GM21576 (cell line): ENCODE measurements around the gene ACACA.
"Not testable (repeated sequence)": the region's sequence is repeated elsewhere in the genome, so short reads cannot be mapped to it uniquely, and the experiment has no call there.

Experiments used
- ATAC-seq: cut with Tn5 transposase; IDR thresholded peaks from one replicate; pipeline ENCODE4 v1.9.1; 2021; ENCODE audit warnings: mild to moderate bottlenecking, moderate library complexity; ENCODE audit not compliant: unreplicated experiment

Gene ACACA

DNA sequence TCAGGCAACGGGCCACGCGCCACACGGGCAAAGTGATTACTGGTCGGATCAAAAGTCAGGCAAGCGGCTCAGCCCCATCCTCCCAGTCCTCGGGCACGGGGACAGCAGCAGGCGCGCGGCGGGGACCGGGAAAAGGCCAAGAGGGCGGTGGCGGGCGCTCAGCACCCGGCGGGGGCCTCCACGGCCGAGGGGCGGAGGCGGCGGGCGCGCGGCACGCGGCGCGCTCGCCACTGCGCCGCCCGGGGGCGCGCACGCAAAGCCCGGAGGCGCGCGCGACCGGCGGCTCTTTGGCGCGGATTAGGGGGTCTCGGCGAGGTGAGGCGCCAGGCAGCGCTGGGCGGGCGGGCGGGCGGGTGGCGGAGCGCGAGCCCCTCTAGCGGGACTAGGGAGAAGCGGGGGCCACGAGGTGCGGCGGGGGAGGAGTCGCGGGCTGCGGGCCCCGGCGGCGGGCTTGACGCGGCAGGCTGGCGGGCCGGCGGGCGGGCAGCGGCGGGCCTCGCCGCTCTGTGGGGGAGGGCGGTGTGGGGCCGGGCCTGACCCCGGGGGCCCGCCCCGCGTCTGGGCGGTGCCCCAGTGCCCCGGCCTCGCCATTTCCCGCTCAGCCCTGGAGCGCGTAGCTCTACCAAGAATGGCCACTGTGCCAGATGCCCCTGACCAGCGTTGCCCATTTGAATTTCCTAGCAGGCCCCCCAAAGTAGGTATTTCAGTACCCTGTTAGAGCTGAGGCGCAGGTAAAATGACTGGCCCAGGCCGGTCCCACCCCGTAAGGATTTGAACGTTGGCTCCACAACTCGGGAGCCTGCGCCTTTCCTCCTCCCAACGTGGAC lies at the start of gene ACACA, which contains the start of gene TADA2A:
Gene ACACA, minus strand, starts transcription at position 202 of the 827 bp plus-strand sequence. CDS start 537 bp downstream, outside the sequence.
Gene TADA2A, plus strand, starts transcription at position 252 of the 827 bp plus-strand sequence. CDS start 4,480 bp downstream, outside the sequence.
- peak; percentile 66 for ATAC-seq

DNA sequence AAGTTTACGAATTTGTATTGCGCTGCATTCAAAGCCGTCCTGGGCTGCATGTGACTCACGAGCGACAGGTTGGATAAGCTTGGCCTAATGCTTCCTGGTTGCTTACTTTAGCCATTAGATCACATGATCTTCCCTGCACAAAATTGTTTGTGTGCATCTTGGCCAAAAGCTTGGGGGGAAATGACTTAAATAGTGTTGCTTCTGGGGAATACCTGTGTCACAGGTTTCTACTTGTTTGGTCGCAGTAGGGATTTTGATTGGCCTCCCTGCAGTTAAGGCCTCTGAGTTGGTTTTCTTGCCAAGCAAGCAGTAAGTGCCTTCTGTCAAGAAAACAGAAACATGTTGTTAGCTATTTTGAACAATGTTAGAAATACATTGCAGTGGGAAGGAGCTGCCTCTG lies 43.5 kb upstream of the ACACA start:
- no peak for ATAC-seq

DNA sequence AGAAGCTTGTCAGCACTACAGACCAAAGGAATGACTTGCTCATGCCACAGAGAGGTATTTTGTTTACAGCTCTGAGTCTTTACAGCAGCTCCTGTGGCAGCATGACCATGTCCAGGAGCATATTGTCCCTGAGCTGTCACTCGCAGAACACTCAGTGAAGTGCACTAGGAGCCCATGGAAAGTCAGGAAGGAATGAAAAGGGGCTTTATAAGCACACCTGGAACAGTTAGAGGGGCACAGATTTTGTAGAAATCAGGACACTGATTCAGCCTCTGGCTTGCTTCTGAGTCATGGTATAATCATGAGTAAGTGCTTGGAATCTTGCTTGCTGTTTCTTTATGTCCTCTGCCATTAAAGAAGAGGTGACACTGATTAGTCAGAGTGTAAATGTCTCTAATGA lies 41.0 kb upstream of the ACACA start:
- no peak for ATAC-seq

DNA sequence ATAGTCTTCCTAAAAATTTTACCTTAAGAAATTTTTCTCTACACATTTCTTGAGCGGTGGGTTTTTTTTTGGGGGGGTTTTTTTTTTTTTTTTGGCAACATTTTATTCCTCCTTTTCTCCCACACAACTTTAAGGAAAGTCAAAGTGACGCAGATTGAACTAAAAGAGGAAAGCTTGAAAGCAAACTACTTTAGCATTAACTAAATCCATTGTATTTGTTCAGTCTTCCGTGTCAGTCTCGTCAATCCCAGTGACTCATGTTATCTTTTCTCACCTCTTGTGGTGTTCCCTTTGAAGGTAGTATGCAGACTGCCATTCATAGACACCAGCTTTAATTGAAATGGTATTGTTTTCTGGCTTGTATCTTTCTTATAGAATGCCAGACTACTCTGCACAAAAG lies 39.4 kb upstream of the ACACA start:
- no peak for ATAC-seq

DNA sequence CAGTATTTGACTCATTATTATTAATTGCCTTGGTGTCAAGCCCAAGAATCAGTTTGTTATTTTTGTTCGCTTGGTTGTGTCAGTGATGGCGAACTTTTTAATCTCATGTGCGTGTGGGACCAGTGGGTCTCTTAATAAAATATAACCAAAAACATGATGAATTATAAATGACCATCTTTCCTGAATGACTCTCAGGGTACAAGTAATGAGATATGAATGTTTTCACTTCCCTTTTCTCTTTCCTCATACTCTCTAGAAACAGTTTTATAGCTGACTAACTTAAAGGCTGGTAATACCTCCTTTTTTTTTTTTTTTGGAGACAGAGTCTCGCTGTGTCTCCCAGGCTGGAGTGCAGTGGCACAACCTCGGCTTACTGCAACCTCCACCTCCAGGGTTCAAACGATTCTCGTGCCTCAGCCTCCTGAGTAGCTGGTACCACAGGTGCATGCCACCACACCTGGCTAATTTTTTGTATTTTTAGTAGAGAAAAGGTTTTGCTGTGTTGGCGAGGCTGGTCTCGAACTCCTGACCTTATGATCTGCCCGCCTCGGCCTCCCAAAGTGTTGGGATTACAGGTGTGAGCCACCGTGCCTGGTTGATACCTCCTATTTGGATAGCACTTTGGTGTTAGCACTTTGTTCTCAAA lies 34.9 kb upstream of the ACACA start:
- ATAC-seq, result not testable (repeated sequence)

DNA sequence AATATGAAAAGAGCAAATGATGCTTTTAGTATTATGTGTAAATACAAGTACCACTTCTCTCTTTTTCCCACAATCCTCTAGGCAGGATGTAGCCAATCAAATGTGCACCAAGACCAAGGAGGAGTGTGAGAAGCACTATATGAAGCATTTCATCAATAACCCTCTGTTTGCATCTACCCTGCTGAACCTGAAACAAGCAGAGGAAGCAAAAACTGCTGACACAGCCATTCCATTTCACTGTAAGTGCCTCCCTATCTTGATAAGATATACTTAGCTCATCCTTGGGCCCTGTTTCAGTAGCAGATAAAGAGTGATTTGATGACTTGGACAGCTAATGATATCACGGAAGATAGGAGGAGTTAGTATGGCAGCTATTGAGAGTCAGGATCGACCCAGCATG lies 33.8 kb upstream of the ACACA start:
- ATAC-seq, result no peak

DNA sequence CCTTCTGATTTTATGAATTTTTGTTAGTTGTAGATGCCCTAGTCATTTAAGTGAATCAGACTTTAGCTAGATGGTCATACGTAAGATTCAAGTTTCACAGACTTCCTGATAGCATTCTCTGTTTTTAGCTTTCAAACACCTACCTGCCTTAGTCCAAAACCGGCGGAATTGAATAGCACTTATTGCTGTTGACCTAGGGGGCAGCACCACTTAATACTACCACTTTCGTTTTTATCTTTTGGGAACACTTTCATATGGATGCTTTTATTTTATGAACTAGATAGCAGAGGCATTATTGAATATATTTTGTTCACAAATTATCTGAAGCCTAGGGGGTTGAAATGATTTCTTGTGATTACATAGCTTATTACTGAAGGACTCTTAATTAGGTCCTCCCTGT lies 31.5 kb upstream of the ACACA start:
- ATAC-seq, result no peak

DNA sequence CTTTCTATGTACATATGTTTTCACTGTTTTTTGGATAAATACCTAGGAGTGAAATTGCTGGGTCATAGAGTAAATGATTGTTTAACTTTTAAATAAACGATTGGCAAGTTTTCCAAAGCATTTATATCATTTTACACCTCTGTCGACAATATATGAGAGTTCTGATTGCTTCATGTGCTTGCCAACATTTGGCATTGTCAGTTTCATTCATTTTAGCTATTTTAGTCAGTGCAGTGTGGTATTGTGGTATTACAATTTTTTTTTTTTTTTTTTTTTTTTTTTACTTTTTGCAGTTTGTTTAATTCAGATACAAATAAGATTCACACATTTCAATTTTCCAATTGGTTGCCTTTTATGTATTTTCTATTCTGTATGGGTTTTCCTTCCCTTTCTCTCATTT lies 26.0 kb upstream of the ACACA start:
- no peak for ATAC-seq

DNA sequence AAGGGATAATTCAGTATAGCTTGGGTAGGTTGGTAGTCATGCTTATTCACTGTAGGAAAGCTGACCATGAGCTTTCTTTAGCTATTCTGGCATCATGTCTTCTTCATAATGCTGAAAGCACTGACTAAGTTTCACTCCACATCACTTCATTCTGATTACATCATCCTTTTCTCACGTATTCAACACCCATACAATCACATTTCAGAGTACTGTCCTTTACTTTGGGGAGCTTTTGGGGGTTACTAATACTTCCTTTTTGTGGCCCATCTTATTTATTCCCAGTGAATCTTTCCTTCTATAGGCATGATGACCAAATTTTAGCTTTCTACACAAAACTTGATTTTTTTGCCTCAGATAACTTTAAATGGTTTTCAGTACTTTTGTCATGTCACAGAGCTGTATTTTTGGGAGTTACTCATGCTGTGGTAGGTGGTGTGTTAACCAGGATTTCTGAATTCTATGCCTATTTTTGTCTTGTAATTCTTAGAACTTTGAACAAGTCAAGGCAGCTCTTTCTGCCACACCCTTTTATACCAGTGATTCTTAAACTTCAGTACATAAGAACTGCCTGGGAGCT lies 23.5 kb upstream of the ACACA start:
- ATAC-seq, result no peak

DNA sequence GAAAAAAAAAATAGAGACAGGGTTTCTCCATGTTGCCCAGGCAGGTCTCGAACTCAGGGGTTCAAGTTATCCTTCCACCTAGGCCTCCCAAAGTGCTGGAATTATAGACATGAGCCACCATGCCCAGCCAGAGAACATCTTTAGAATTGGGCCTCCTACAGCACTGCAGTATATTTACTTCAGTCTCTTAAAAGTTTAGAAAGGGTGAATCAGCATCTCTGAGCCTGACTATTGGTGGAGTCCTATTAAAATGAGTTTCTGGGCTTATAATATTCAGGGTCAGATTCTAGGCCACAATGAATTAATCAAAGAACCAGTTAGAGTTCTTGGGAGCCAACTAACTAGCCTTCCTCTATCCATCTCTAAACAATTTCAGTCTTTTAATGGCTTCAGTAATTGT lies 22.8 kb upstream of the ACACA start:
- no peak for ATAC-seq

DNA sequence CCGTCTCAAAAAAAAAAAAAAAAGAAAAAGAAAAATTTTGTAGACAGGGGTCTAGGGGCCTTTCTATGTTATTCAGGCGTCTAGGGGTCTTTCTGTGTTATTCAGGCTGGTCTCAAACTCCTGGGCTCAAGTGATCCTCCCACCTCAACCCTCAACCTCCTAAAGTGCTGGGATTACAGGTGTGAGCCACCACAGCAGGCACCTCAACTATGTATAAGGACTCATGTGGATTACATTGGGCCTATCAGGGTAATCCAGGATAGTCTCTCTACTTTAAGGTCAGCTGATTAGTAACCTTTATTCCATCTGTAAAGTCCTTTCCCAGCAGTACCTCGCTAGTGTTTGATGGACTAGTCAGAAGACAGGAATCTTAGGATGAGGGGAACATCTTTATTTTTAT lies 22.4 kb upstream of the ACACA start:
- no peak for ATAC-seq

DNA sequence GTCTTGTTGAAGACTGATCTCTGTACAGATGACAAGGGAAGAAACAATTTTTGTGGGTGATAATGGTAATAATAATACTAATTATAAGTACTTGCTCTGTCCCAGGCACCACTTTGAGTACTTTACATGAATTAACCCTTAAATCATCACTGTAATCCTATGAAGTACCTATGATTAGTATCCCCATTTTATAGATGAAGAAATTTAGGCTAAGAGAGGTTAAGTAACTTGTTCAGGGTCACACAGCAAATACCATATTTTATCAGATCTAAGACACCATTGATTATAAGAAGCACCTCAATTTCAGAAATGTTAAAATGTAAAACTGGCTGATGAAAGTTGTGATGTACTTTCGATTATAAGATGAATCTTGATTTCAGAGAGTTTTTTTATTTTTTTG lies 18.6 kb upstream of the ACACA start:
- no peak for ATAC-seq

DNA sequence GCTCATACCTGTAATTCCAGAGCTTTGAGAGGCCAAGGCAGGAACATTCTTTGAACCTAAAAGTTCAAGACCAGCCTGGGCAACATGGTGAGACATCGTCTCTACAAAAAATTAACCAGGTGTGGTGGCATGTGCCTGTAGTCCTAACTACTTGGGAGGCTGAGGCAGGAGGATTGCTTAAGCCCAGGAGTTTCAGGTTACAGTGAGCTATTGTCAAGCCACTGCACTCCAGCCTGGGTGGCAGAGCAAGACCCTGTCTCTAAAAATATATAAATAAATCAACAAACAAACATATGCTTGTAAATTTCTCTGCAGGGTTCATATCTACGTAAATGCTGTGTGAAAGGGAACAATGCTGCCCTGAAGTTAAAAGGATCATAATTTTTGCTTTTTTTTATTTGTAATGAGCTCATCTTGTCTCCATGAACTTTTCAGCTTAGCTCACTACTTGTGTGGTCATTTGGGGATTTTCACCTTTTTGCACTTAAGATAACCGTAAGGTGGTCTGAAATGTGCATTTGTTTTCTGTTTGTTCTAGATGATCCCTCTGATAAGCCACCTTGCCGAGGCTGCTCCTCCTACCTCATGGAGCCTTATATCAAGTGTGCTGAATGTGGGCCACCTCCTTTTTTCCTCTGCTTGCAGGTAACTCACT lies 16.5 kb upstream of the ACACA start:
- ATAC-seq, result no peak

DNA sequence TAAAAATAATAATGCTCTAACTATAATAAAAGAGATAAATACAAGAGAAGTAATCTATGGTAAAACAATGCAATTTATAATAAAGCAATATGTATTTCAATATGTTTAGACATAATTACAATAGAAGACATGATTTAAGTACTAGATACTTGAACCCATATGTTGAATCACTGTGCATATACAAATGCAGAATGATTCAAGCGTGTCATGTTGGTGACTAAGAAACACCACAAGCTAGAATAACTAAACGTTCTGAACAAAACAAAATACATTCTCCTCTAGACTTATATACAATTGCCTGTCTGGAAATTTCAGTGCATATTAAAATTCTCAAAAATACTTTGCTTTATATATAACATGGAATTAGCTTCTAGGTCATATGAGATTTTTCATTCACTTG lies 11.2 kb upstream of the ACACA start:
- ATAC-seq, result no peak

DNA sequence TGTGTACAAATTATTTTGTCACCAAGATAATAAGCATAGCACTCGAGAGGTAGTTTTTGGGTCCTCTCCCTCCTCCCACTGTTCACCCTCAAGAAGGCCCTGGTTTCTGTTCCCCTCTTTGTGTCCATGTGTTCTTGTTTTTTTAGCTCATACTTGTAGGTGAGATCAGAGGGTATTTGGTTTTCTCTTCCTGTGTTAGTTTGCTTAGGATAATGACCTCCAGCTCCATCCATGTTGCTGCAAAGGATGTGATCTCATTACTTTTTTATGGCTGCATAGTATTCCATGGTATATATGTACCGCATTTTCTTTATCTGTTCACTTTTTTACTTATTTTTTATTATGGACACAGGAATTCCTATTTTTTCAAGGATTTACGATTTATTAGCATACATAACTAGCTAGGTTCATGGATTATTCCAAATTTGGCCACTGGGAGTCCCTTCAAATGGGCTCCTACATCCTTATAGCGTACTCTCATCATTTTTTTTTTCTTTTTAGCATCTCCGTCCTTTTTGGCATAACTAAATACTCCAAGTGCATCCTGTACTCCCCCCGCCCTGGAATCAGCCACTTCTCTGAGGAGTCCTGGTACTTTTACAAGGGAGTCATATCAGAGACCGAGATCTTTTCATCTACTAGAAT lies 7.4 kb upstream of the ACACA start:
- ATAC-seq, result no peak

DNA sequence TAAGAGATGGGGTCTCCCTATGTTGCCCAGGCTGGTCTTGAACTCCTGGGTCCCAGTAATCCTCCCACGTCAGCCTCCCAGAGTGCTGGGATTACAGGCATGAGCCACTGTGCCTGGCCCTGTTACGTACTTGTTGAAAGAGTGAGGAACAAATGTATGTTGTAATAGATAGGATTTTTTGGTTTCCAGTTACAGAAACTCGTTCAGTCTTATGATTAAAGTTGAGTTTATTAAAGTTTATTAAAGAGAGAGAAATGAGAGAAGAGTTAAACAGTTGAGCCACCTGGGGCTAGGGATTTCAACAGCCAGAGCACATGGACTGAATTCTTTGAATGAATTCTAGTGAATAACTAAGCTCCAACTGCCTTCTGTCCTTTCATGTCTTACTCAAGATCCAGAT lies 3.7 kb upstream of the ACACA start:
- ATAC-seq, result no peak

DNA sequence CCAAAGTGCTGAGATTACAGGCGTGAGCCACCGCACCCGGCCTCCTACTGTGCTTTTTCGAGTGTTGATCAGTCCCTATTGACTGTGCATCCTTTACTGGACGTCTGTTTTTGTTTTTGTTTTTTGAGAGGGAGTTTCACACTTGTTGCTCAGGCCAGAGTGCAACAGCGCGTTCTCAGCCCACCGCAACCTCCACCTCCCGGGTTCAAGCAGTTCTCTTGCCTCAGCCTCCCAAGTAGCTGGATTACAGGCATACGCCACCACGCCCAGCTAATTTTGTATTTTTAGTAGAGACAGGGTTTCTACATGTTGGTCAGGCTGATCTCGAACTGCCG lies 1.5 kb upstream of the ACACA start:
- ATAC-seq, result not testable (repeated sequence)

DNA sequence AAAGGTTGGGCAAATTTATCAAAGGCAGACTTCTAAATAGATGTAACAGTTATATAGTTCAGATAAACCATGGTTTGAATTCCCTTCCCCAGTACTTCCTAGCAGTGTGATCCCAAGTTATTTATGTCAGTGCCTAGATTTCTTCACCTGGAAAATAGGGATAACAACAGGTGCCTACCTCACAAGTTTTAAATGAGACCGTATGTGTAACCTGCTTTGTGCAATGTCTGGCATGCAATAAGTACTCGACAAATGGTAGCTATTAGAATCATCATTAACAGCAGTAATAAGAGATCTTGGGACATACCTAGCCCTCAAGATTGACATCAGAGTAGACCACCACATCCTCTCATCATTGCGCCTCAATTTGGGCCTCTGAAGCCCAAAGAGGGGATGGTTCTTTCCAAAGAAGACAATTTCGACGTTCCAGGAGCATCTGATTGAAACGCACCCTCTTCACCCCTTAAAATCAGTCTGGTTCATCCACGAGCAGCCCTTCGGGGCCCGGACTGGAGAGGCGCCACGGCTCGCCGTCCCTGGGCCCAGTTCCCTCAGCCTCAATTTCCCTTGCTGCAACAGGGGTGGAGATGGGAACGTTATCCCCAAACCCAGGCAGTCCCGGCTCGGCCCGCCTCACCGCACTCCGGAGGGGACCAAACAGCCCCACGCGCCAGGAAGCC lies 541 bp downstream of the ACACA start:
- no peak for ATAC-seq

DNA sequence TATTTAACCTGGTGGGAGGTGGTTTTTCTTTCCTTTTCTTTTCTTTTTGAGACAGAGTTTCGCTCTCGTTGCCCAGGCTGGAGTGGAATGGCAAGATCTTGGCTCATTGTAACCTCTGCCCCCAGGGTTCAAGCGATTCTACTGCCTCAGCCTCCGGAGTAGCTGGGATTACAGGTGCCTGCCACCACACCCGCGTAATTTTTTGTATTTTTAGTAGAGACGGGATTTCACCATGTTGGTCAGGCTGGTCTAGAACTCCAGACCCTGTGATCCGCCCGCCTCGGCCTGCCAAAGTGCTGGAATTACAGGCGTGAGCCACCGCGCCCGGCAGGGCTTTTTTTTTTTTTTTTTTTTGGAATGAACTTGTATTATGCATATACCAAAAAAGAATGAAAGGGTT lies 1.1 kb downstream of the ACACA start:
- not testable (repeated sequence) for ATAC-seq

DNA sequence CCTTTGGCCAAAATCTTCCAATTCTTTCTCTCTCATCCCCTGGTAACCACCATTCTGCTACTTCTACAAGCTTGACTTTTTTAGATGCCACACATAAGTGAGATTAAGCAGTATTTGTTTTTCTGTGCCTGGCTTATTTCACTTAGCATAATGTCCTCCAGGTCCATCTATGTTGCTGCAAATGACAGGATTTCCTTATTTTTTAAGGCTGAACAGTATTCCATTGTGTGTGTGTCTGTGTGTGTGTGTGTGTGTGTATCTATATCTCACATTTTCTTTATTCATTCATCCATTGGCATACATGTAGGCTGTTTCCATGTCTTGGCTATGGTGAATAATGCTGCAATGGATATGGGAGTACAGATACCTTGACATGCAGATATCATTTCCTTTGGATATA lies 6.1 kb downstream of the ACACA start:
- ATAC-seq, result no peak
